H1 (cell line): Measurements from ENCODE around the gene CERKL. TPM values are rescaled to one million over a fixed set of nuclear protein-coding genes. Genes with fewer than 3 reads are reported as not detected.

Source experiments
- CTCF ChIA-PET: fragments of 300-600 bp; sonication (Branson Sonifier 250); formaldehyde crosslinking; loops from one replicate; lab custom pipeline; 2021; ENCODE audit not compliant: partially characterized antibody; lab: Charles Lee
- POLR2A ChIA-PET: fragments of 300-600 bp; sonication (Branson Sonifier 250); formaldehyde crosslinking; loops from one replicate; lab custom pipeline; 2021; ENCODE audit warnings: inconsistent platforms; ENCODE audit not compliant: partially characterized antibody; lab: Charles Lee
- DNase-seq, 2 experiments: peaks; one replicate each; pipeline versions ENCODE4 v3.0.0 to v3.0.0-alpha.2; 2010 to 2022; ENCODE audit warnings: low spot score in 2 of 2, low read depth in 1 of 2, mixed read lengths in 1 of 2
- FAIRE-seq: peaks from 2 replicates; lab custom pipeline; 2011; peaks lifted over from hg19 to GRCh38; lab: Jason Lieb, UNC
- H2AFZ ChIP-seq: 2 replicates; pipeline ENCODE4 v1.8.1; 2012; ENCODE audit warnings: low read length, inconsistent platforms
- H2AK5ac ChIP-seq: 2 replicates; pipeline ENCODE4 v1.6.1; 2013; ENCODE audit warnings: low read depth, low read length
- H2BK120ac ChIP-seq: replicated peaks from 2 replicates; pipeline ENCODE3; 2013; ENCODE audit warnings: low read depth, low read length, inconsistent platforms
- H2BK12ac ChIP-seq: 2 replicates; pipeline ENCODE4 v1.6.1; 2013; ENCODE audit warnings: low read depth, low read length
- H2BK15ac ChIP-seq: 2 replicates; pipeline ENCODE4 v1.6.1; 2013; ENCODE audit warnings: low read length
- H2BK20ac ChIP-seq: 2 replicates; pipeline ENCODE4 v1.6.1; 2013; ENCODE audit warnings: low read length
- H2BK5ac ChIP-seq: 2 replicates; pipeline ENCODE4 v1.6.1; 2013; ENCODE audit warnings: low read depth, low read length
- H3K14ac ChIP-seq: 2 replicates; pipeline ENCODE4 v1.6.1; 2013; ENCODE audit warnings: inconsistent platforms; ENCODE audit not compliant: insufficient read length
- H3K18ac ChIP-seq: 2 replicates; pipeline ENCODE4 v1.6.1; 2013; ENCODE audit warnings: low read length; ENCODE audit errors: extremely low read depth
- H3K23ac ChIP-seq: 2 replicates; pipeline ENCODE4 v1.6.1; 2013; ENCODE audit warnings: inconsistent platforms; ENCODE audit not compliant: insufficient read length
- H3K23me2 ChIP-seq: 2 replicates; pipeline ENCODE4 v1.6.1; 2013; ENCODE audit warnings: low read depth, low read length
- H3K27ac ChIP-seq: 2 replicates; pipeline ENCODE4 v1.6.1; 2011; ENCODE audit warnings: low read depth, low read length, inconsistent platforms
- H3K27me3 ChIP-seq, 4 experiments: replicated peaks in 1 of 4; 1 replicate in 1 of 4; 2 replicates in 3 of 4; pipeline versions ENCODE4 v1.6.1 to v1.8.1; 2011 to 2013; ENCODE audit warnings: low read length in 3 of 4, mild to moderate bottlenecking in 3 of 4, inconsistent platforms in 2 of 4, mixed read lengths in 2 of 4, moderate library complexity in 1 of 4; ENCODE audit not compliant: control insufficient read depth in 3 of 4, insufficient read depth in 3 of 4; ENCODE audit errors: extremely low read depth in 1 of 4
- H3K36me3 ChIP-seq, 4 experiments: 2 replicates each; pipeline versions ENCODE4 v1.6.1 to v1.8.1; 2011 to 2013; ENCODE audit warnings: mild to moderate bottlenecking in 4 of 4, low read length in 3 of 4, moderate library complexity in 2 of 4, control low read depth in 1 of 4, inconsistent platforms in 1 of 4; ENCODE audit not compliant: insufficient read depth in 4 of 4, control insufficient read depth in 2 of 4
- H3K4ac ChIP-seq: replicated peaks from 2 replicates; pipeline ENCODE3; 2013; ENCODE audit warnings: low read length, low read depth, mixed read lengths, inconsistent platforms; ENCODE audit not compliant: insufficient read length
- H3K4me1 ChIP-seq, 4 experiments: replicated peaks in 1 of 4; 1 replicate in 1 of 4; 2 replicates in 3 of 4; pipeline versions ENCODE4 v1.6.1 to v1.8.1; 2011 to 2013; ENCODE audit warnings: low read length in 3 of 4, inconsistent platforms in 2 of 4, mixed read lengths in 1 of 4; ENCODE audit not compliant: insufficient read depth in 4 of 4, control insufficient read depth in 3 of 4
- H3K4me2 ChIP-seq, 2 experiments: 2 replicates each; pipeline versions ENCODE4 v1.6.1 to v1.8.1; 2011 to 2013; ENCODE audit warnings: low read depth in 2 of 2, low read length in 2 of 2, control low read depth in 1 of 2, inconsistent platforms in 1 of 2, mild to moderate bottlenecking in 1 of 2; ENCODE audit not compliant: insufficient read depth in 1 of 2
- H3K4me3 ChIP-seq, 4 experiments: fragments of 200-600, 300-600 bp in 1 of 4; sonication (generic), shearing (Covaris generic), sonication (Bioruptor Twin) in 1 of 4; 2 replicates each; pipeline versions ENCODE4 v1.5.1 to v1.8.1; 2011 to 2016; ENCODE audit warnings: low read length in 4 of 4, low read depth in 3 of 4, control low read depth in 2 of 4, inconsistent platforms in 2 of 4, mild to moderate bottlenecking in 2 of 4, mixed read lengths in 1 of 4, moderate library complexity in 1 of 4; ENCODE audit not compliant: insufficient read depth in 2 of 4; ENCODE audit errors: extremely low read depth in 1 of 4
- H3K56ac ChIP-seq: replicated peaks from 2 replicates; pipeline ENCODE3; 2013; ENCODE audit warnings: low read depth, mild to moderate bottlenecking, mixed read lengths, low read length, inconsistent platforms; ENCODE audit not compliant: insufficient read length
- H3K79me1 ChIP-seq: 2 replicates; pipeline ENCODE4 v1.6.1; 2013; ENCODE audit warnings: low read depth, low read length, control low read depth
- H3K79me2 ChIP-seq, 2 experiments: 2 replicates each; pipeline versions ENCODE4 v1.6.1 to v1.8.1; 2012 to 2013; ENCODE audit warnings: low read length in 2 of 2, mild to moderate bottlenecking in 2 of 2, inconsistent platforms in 1 of 2; ENCODE audit not compliant: insufficient read depth in 2 of 2, control insufficient read depth in 1 of 2
- H3K9ac ChIP-seq, 4 experiments: replicated peaks in 1 of 4; 1 replicate in 1 of 4; 2 replicates in 3 of 4; pipeline versions ENCODE4 v1.6.1 to v1.8.1; 2011 to 2013; ENCODE audit warnings: low read depth in 3 of 4, low read length in 3 of 4, control low read depth in 2 of 4, mild to moderate bottlenecking in 2 of 4, moderate library complexity in 2 of 4, inconsistent platforms in 1 of 4; ENCODE audit errors: extremely low read depth in 1 of 4
- H3K9me3 ChIP-seq, 2 experiments: 2 replicates each; pipeline versions ENCODE4 v1.6.1 to v1.8.1; 2012 to 2013; ENCODE audit warnings: mild to moderate bottlenecking in 2 of 2, moderate library complexity in 2 of 2, control low read depth in 1 of 2, inconsistent platforms in 1 of 2, low read depth in 1 of 2, low read length in 1 of 2, mixed read lengths in 1 of 2; ENCODE audit not compliant: insufficient read depth in 2 of 2
- H4K20me1 ChIP-seq, 2 experiments: replicated peaks in 1 of 2; 2 replicates each; pipeline versions ENCODE3 to v1.8.1; 2011 to 2013; ENCODE audit warnings: inconsistent platforms in 2 of 2, low read length in 2 of 2, mild to moderate bottlenecking in 1 of 2; ENCODE audit not compliant: insufficient read depth in 2 of 2, control insufficient read depth in 1 of 2
- H4K5ac ChIP-seq: 2 replicates; pipeline ENCODE4 v1.6.1; 2013; ENCODE audit warnings: low read length, low read depth, mixed read lengths, inconsistent platforms; ENCODE audit not compliant: insufficient read length
- H4K8ac ChIP-seq: 2 replicates; pipeline ENCODE4 v1.8.0; 2013; ENCODE audit warnings: mild to moderate bottlenecking, moderate library complexity, low read length, inconsistent platforms; ENCODE audit not compliant: insufficient read depth; ENCODE audit errors: extremely low read depth
- H4K91ac ChIP-seq: replicated peaks from 2 replicates; pipeline ENCODE3; 2013; ENCODE audit warnings: low read length, mixed read lengths, inconsistent platforms; ENCODE audit not compliant: insufficient read length
- CEBPB ChIP-seq: IDR thresholded peaks from 2 replicates; pipeline ENCODE4 v1.6.1; 2012; ENCODE audit warnings: low read depth, low read length
- CREB1 ChIP-seq: IDR thresholded peaks from 2 replicates; pipeline ENCODE4 v1.6.1; 2012; ENCODE audit warnings: inconsistent platforms
- CTBP2 ChIP-seq: IDR thresholded peaks from 2 replicates; pipeline ENCODE4 v1.7.0; 2011; ENCODE audit warnings: borderline replicate concordance, mild to moderate bottlenecking, moderate library complexity, mixed read lengths, low read length; ENCODE audit not compliant: insufficient read depth, insufficient read length
- EGR1 ChIP-seq: IDR thresholded peaks from 2 replicates; pipeline ENCODE4 v1.6.1; 2011; ENCODE audit warnings: low read depth, low read length, borderline replicate concordance
- EP300 ChIP-seq, 2 experiments: IDR thresholded peaks; 1 replicate in 1 of 2; 2 replicates in 1 of 2; pipeline ENCODE4 v1.6.1; 2011 to 2012; ENCODE audit warnings: low read depth in 2 of 2, low read length in 2 of 2, mild to moderate bottlenecking in 2 of 2, borderline replicate concordance in 1 of 2, inconsistent platforms in 1 of 2, moderate library complexity in 1 of 2
- EZH2 ChIP-seq: fragments of 200-600 bp; sonication (generic); IDR thresholded peaks from 2 replicates; pipeline ENCODE4 v1.7.1; 2012; ENCODE audit warnings: low read depth, mild to moderate bottlenecking, moderate library complexity, low read length, inconsistent platforms; ENCODE audit not compliant: severe bottlenecking
- HDAC2 ChIP-seq, 2 experiments: fragments of 300-600 bp in 1 of 2; sonication (generic) in 1 of 2; IDR thresholded peaks; 2 replicates each; pipeline ENCODE4 v1.6.1; 2011 to 2012; ENCODE audit warnings: low read depth in 2 of 2, low read length in 2 of 2, mild to moderate bottlenecking in 2 of 2, moderate library complexity in 2 of 2, borderline replicate concordance in 1 of 2, inconsistent platforms in 1 of 2
- MAX ChIP-seq: IDR thresholded peaks from 2 replicates; pipeline ENCODE4 v1.6.1; 2012; ENCODE audit warnings: inconsistent platforms
- POLR2A ChIP-seq, 2 experiments: IDR thresholded peaks; 1 replicate in 1 of 2; 2 replicates in 1 of 2; pipeline ENCODE4 v1.6.1; 2011; ENCODE audit warnings: low read depth in 2 of 2, low read length in 2 of 2, mild to moderate bottlenecking in 2 of 2; ENCODE audit errors: control extremely low read depth in 1 of 2
- SRF ChIP-seq: IDR thresholded peaks from 2 replicates; pipeline ENCODE4 v1.6.1; 2011; ENCODE audit warnings: mild to moderate bottlenecking, low read depth, low read length, moderate library complexity
- WGBS, 2 experiments: shearing (Covaris generic) in 1 of 2; methylation state at CpG; one replicate each; pipeline versions ENCODE4 v1.1.6 to v1.1.7; 2013 to 2015; ENCODE audit warnings: low lambda C conversion rate in 2 of 2, mixed read lengths in 2 of 2, inconsistent platforms in 1 of 2, low coverage in 1 of 2, missing lambda C conversion rate in 1 of 2; ENCODE audit not compliant: insufficient replicate concordance in 2 of 2, insufficient coverage in 1 of 2, insufficient read length in 1 of 2; ENCODE audit errors: extremely low coverage in 1 of 2, missing lambda C conversion rate in 1 of 2; 5-methylcytosine and 5-hydroxymethylcytosine counted together
- polyA plus RNA-seq, 7 experiments: library from polyadenylated mRNA; depleted of rRNA in 3 of 7; stranded (reverse) in 5 of 7; unstranded in 2 of 7; fragments of >200 nt in 5 of 7; fragments of 200-250 nt in 2 of 7; gene quantifications; 1 replicate in 5 of 7; 2 replicates in 1 of 7; 4 replicates in 1 of 7; pipeline versions ENCODE4 v1.2.1 to v1.2.3, GENCODE V29; 2011 to 2013; ENCODE audit warnings: missing spikeins in 2 of 7, mixed read lengths in 2 of 7
- total RNA-seq: library from RNA; stranded (reverse); fragmentation: NEBNext Ultra II Directional; extraction: Animal tissue kit (Norgen Biotek cat#: 25700); gene quantifications from 2 replicates; pipeline ENCODE4 v1.2.1, GENCODE V29; 2021

CERKL gene
- total and polyA plus RNA-seq, 2 of the 8 experiments (the other 6 are each of a cell fraction or from before 2014, with no cell fraction given) = 0.05 TPM; not detected in 1

- no peak overlapping the region for H3K4ac ChIP-seq
- no peak overlapping the region for H3K9ac ChIP-seq
- peaks cover 10% of the 10 kb centered on the region; the same call in 1 of the 2 replicates for H3K23me2 ChIP-seq
- FAIRE-seq (no peak), DNase-seq (peak in 1 of 2 experiments; percentile 89)
- H4K5ac ChIP-seq = no peak overlapping the region
- no peak overlapping the region for H3K18ac ChIP-seq
- no peak overlapping the region for H2BK5ac ChIP-seq
- no peak overlapping the region for H4K91ac ChIP-seq
- no peak overlapping the region for H4K8ac ChIP-seq
- H2BK20ac ChIP-seq = no peak overlapping the region
- peaks cover 25 to 36% of the 10 kb centered on the region in 2 experiments for H4K20me1 ChIP-seq
- no peak overlapping the region for H3K27ac ChIP-seq
- H3K4me2 ChIP-seq = peak overlapping the region; percentile 49 to 100
- no peak overlapping the region for H2BK120ac ChIP-seq
- CTCF ChIA-PET = interaction anchor here (0.5 to 2.2 kb wide), 5 partner anchors 9 to 315 kb away, joined by 3 to 10 read pairs (median 3); partner anchors contain the start of gene CERKL
- H2AFZ ChIP-seq = no peak overlapping the region
- H2BK15ac ChIP-seq = no peak overlapping the region
- POLR2A ChIA-PET = interaction anchor here (0.9 to 1.2 kb wide), 2 partner anchors 10 to 11 kb away, joined by 3 read pairs; no protein-coding TSS in a partner anchor
- no peak overlapping the region for H3K14ac ChIP-seq
- no peaks in the 10 kb centered on the region for H3K79me1 ChIP-seq
- 15% methylated on average over 41 of the region's 41 CpGs; no CpG with 5 or more reads in 1 of the 2 experiments for WGBS, 2 experiments
- no peaks in the 10 kb centered on the region for H3K79me2 ChIP-seq
- H3K9me3 ChIP-seq = no peaks in the 10 kb centered on the region
- H3K27me3 ChIP-seq = peaks cover 56 to 75% (median 62%) of the 10 kb centered on the region in 4 experiments
- no peak overlapping the region for H2BK12ac ChIP-seq
- no peak overlapping the region for H3K23ac ChIP-seq
- peak overlapping the region in 1 of 4 experiments; percentile 44; a peak in 2 of 8 replicates for H3K4me3 ChIP-seq
- peak overlapping the region; percentile 72; the same call in 1 of the 2 replicates for H2AK5ac ChIP-seq
- no peaks in the 10 kb centered on the region; a peak in 1 of 8 replicates for H3K36me3 ChIP-seq
- peaks cover 7 to 29% (median 19%) of the 10 kb centered on the region in 4 experiments for H3K4me1 ChIP-seq
- H3K56ac ChIP-seq = no peak overlapping the region
- TF ChIP-seq HDAC2 (IDR thresholded peaks at IDR 0.05; ENCODE audit: borderline replicate concordance in 1 of 2, low read depth in 2 of 2, low read length in 2 of 2) (peak; percentile 60 to 69; a peak in 2 of 4 replicates), SRF (no peak), CREB1 (0 out of 2 replicates have a peak, but pooled peaks have one; percentile 50), MAX (peak; percentile 87), EP300 (IDR thresholded peaks at IDR 0.05; ENCODE audit: borderline replicate concordance in 1 of 2, low read depth in 2 of 2, low read length in 2 of 2) (peak in 1 of 2 experiments; percentile 51; a peak in 1 of 3 replicates), CEBPB (0 out of 2 replicates have a peak, but pooled peaks have one; percentile 24), POLR2A (IDR thresholded peaks at IDR 0.05; ENCODE audit: control extremely low read depth in 1 of 2, low read depth in 2 of 2, low read length in 2 of 2) (no peak), EZH2 (peak; percentile 75), CTBP2 (peak; percentile 58), EGR1 (no peak)
Observed at GRCh38 chr2:181677912-181678586, 21.1 kb upstream of the CERKL start.
